HG03108 (cell line): ENCODE data around the gene OR1N2.
"Not testable (repeated sequence)": the region's sequence is repeated elsewhere in the genome, so short reads cannot be mapped to it uniquely, and the experiment has no call there.

ENCODE experiments used
- ATAC-seq: cut with Tn5 transposase; IDR thresholded peaks from one replicate; pipeline ENCODE4 v1.9.1; 2021; ENCODE audit warnings: moderate library complexity; ENCODE audit not compliant: unreplicated experiment

OR1N2 gene, protein sequence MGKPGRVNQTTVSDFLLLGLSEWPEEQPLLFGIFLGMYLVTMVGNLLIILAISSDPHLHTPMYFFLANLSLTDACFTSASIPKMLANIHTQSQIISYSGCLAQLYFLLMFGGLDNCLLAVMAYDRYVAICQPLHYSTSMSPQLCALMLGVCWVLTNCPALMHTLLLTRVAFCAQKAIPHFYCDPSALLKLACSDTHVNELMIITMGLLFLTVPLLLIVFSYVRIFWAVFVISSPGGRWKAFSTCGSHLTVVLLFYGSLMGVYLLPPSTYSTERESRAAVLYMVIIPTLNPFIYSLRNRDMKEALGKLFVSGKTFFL

GRCh38 chr9:122552812-122553211 lies at the start of gene OR1N2:
Gene OR1N2 (plus strand): TSS chr9:122553112. CDS start chr9:122553212, 100 bp downstream.
- ATAC-seq, result no peak

DNA sequence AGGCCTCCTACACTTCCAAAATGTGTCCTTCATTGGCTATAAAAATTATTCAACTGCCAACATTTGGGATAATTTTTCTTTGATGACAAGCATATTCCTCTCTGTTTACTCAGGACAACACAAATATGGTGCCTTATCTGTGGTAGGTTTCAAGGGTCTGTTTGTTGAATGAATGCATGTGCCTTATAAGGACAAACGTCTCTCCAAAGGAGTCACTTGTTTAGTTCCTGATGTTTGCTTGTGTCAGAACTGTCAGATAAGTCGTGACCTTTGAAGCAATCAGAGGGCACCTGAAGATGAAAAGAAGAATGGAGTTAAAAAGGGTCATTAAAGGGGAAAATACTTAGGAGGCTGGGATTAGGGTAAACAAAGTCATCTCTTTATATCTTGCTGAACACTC lies 45.9 kb upstream of the OR1N2 start:
- ATAC-seq, result no peak

- no peak for ATAC-seq
Measured at GRCh38 chr9:122510502-122510901, 42.4 kb upstream of the OR1N2 start, which contains the start of gene OR1J2. Gene OR1J2 (plus strand): TSS chr9:122510802. CDS start chr9:122510802, 0 bp downstream.

DNA sequence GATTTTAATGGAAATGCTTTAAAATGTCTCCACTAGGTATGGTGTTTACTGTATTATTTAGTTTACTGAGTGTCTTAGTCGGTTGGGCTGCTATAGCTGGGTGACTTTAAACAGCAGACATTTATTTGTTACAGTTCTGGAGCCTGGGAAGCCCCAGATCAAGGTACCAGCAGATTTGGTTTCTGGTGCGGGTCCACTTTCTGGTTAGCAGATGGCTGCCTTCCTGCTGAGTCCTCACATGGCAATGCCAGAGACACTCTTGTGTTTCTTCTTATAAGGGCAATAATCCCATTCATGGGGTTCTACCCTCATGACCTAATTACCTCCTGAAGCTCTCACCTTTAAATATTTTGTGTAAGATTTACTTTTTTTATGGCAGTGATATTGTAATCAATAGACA lies 34.7 kb upstream of the OR1N2 start:
- no peak for ATAC-seq

DNA sequence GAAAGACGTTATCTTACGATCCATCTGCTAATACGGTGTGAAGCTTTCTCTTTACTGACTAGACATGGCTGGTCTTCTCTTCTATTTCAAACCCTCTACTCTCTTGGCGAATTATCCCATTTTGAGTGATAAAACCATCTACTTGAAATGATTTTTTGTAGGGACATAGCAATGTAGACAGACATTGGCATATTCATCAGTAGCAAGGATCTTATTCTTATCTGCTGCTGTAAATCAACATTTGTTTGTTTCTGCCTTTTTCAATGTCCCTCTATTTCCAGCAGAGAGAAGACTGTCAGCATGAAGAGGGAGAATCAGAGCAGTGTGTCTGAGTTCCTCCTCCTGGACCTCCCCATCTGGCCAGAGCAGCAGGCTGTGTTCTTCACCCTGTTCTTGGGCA lies 34.1 kb upstream of the OR1N2 start, which contains the start of gene OR1J4:
Gene OR1J4, plus strand, starts transcription at position 301 of the 400 bp plus-strand sequence. Its CDS starts 0 bp downstream, at position 301.
- ATAC-seq, result no peak

DNA sequence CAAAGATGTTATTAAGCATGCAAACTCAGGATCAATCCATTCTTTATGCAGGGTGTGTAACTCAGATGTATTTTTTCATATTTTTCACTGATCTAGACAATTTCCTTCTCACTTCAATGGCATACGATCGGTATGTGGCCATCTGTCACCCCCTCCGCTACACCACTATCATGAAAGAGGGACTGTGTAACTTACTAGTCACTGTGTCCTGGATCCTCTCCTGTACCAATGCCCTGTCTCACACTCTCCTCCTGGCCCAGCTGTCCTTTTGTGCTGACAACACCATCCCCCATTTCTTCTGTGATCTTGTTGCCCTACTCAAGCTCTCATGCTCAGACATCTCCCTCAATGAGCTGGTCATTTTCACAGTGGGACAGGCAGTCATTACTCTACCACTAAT lies 33.5 kb upstream of the OR1N2 start:
- no peak for ATAC-seq

- no peak for ATAC-seq
Measured at GRCh38 chr9:122526602-122527001, 26.3 kb upstream of the OR1N2 start.

DNA sequence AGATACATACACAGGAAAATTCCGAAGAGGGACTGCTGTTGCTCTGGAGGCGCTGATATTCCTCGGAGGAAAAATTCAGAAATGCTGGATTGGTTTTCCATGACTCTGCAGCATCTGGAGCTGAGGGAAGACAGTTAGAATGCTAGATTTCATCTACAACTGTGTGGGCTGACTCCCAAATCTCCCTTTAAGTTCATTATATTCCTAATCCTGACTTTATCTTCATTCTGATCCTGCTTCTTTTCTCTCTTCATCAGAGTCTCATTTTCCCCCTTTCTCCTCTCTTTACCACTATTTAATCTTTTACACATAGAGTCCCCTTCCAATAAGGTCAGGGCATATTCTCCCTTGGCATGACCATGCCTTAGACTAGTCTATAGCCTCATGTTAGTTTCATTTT lies 25.7 kb upstream of the OR1N2 start, which contains the start of gene OR1N1:
Gene OR1N1, minus strand, starts transcription at position 101 of the 400 bp plus-strand sequence. Its CDS starts 0 bp downstream, at position 101.
- ATAC-seq, result no peak

DNA sequence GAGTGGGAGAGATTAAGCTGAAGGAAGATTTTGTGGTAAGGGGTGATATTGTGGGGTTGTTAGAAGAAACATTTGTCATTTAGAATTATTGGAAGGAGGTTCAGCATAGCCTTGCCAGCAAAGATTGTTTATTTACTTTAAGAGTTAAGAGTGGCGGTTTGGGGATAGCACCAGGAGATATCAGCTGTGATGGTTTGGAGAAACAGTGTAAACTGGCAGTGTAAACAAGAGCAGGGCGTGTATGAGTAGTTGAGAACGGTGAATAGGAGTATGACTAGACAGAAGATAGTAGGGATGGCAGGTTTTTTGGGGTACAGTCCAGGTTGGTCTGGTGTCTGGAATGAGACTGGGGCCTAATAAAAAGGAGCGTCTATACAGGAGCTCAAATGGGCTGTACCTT lies 21.8 kb upstream of the OR1N2 start:
- not testable (repeated sequence) for ATAC-seq

DNA sequence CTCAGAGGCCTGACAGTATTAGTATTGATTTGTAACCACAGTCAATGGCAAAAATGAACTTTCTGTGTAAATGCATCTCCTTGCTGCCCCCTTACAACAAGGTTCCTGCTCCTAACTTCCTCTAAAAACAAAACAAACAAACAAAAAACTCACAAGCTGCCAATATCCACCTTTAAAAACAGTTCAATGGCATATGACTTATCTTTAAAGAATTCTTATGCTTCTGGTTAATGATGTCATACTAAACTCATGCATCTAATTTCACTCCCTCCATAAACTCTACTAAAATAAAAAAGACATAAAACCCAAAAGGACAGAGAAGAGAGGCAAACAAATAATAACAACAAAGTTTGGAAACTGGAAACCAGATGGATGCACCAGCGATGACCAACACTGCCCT lies 16.8 kb upstream of the OR1N2 start:
- ATAC-seq, result no peak

GRCh38 chr9:122537066-122537465 lies 15.8 kb upstream of the OR1N2 start:
- not testable (repeated sequence) for ATAC-seq

GRCh38 chr9:122538757-122539156 lies 14.2 kb upstream of the OR1N2 start:
- ATAC-seq, result no peak

- no peak for ATAC-seq
Measured at GRCh38 chr9:122546196-122546595, 6.7 kb upstream of the OR1N2 start.

DNA sequence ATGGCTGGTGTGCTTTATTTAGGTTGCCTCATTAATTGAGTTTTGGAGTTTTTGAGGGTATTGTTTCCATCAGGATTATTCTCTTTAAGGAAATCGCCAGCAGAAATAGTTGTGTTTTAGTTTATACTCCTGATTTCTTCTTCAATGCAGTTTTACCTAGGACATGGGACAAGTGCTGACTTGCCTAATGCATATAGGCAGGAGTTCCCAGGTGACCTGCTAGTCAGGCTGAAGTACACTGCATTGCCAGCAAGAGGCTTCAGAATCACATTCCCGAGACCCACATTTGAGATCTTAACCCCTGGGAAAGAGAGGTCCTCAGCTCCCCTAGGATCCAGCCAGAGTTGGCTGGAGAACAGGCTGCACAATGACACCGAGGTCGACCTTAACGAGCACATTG lies 1.5 kb upstream of the OR1N2 start:
- ATAC-seq, result no peak

GRCh38 chr9:122561446-122561845 lies 8.5 kb downstream of the OR1N2 start:
- no peak for ATAC-seq

- ATAC-seq, result no peak
Measured at GRCh38 chr9:122562134-122562760, 9.3 kb downstream of the OR1N2 start.

- no peak for ATAC-seq
Measured at GRCh38 chr9:122567901-122568300, 15.0 kb downstream of the OR1N2 start.

DNA sequence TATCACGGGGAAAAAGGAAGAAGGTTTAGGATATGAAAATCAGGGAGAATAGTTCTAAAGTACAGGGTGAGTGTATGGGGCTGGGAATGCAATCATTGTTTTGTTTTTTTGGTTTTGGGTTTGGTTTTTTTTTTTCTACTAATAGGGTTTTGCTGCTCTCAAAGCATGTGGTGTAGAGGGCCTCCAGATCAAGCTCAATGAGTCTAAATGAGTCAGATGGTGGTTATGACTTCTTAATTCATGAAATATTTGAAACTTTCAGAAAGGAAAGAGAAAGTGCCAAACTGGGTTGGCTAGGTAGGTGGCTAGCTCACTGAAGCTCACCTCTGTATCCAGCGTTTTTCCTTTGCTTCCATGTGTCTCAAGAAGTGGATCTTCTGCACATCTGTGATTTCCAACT lies 19.5 kb downstream of the OR1N2 start:
- no peak for ATAC-seq

- no peak for ATAC-seq
Measured at GRCh38 chr9:122579874-122580273, 27.0 kb downstream of the OR1N2 start.

DNA sequence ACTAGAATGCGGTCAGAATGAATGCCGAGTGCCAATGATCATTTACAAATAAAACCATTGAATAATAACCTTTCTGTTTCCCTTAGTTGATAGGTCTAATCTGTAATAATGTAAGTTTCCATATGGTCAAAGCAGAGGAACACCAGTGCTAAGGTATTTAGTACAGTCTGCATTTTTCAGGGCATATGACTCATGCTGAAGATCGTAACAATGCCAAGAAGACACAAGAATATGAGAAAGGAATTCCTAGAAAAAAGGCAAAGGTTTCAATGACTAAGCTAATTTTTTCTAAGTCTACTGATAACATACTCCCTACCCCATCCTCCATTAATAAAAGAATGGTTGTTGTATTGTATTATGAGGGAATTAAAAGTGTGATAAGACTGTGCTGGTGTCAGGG lies 27.4 kb downstream of the OR1N2 start:
- ATAC-seq, result no peak

- not testable (repeated sequence) for ATAC-seq
Measured at GRCh38 chr9:122583284-122583683, 30.4 kb downstream of the OR1N2 start, which contains the start of gene OR1L8. Gene OR1L8 (minus strand): TSS chr9:122583384. CDS start chr9:122568477, 14,907 bp downstream.
